ENCODE data around the gene SERPINB1. TPM values are rescaled to one million over a fixed set of nuclear protein-coding genes. Genes with fewer than 3 reads are reported as not detected.
A peak's percentile ranks its signal among the peaks of the same experiment; 100 is the strongest.

SERPINB1 gene
- total RNA-seq, 2 experiments from 2014 or later = 1.2 to 3.5 TPM

DNA sequence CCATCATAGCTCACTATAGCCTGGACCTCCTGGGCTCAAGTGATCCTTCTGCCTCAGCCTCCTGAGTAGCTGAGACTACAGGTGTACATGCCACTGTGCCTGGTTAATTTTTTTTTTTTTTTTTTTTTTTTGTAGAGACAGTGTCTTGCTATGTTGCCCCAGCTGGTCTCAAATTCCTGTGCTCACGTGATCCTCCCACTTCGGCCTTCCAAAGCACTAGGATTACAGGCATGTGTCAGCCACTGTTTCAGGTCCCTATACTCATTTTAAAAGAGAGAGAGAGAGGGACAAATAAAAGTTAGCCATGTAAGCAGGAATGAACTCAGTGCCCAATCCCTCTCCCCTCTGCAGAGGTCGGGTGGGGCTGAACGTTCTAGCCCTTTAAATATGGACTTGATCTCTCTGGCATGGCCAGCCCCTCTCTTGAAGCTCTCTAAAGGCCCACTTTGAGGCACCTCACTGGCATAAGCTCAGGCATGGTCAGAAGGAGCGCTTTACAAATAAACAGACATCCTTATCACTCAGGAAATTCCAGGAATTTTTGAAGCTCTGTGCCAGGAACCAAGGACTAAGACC, 9.0 kb upstream of the SERPINB1 start:
- no peak for DNase-seq (ENCODE audit: low spot score)
- peak overlapping the region; percentile 96 for H3K27ac ChIP-seq (ENCODE audit: low read depth, low read length, poor library complexity, severe bottlenecking)
- H3K4me3 ChIP-seq (ENCODE audit: low read depth, low read length, poor library complexity, severe bottlenecking) = peak overlapping the region; percentile 74
- peaks cover 81% of the 10 kb centered on the region for H3K4me1 ChIP-seq (ENCODE audit: insufficient read depth, low read length, poor library complexity, severe bottlenecking)
- CTCF ChIA-PET (ENCODE audit: unreplicated experiment) = interaction anchor here (0.9 kb wide), 1 partner anchor 102 kb away, joined by 4 read pairs; no protein-coding TSS in a partner anchor
- H4K20me1 ChIP-seq (ENCODE audit: insufficient read depth, low read length) = no peaks in the 10 kb centered on the region
- H3K79me2 ChIP-seq (ENCODE audit: insufficient read depth, low read depth, low read length) = peaks cover 51% of the 10 kb centered on the region
- H3K36me3 ChIP-seq (ENCODE audit: insufficient read depth, low read length) = peaks cover 23% of the 10 kb centered on the region
- H3K9me3 ChIP-seq (ENCODE audit: low read length) = no peaks in the 10 kb centered on the region
- BruUV-seq (replicated peaks) = no TSS peak
- POLR2A ChIA-PET = interaction anchor here (0.7 to 6.9 kb wide), 18 partner anchors 8 to 211 kb away, joined by 3 to 88 read pairs (median 12); partner anchors contain the start of gene SERPINB9
- no peak for TF ChIP-seq EZH2phosphoT487 (IDR thresholded peaks at IDR 0.05; ENCODE audit: borderline replicate concordance, low read depth, low read length)
- TF ChIP-seq, protein P1, sequence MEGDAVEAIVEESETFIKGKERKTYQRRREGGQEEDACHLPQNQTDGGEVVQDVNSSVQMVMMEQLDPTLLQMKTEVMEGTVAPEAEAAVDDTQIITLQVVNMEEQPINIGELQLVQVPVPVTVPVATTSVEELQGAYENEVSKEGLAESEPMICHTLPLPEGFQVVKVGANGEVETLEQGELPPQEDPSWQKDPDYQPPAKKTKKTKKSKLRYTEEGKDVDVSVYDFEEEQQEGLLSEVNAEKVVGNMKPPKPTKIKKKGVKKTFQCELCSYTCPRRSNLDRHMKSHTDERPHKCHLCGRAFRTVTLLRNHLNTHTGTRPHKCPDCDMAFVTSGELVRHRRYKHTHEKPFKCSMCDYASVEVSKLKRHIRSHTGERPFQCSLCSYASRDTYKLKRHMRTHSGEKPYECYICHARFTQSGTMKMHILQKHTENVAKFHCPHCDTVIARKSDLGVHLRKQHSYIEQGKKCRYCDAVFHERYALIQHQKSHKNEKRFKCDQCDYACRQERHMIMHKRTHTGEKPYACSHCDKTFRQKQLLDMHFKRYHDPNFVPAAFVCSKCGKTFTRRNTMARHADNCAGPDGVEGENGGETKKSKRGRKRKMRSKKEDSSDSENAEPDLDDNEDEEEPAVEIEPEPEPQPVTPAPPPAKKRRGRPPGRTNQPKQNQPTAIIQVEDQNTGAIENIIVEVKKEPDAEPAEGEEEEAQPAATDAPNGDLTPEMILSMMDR (conservative IDR thresholded peaks at IDR 0.05; ENCODE audit: low read length) = no peak
- H3K9me2 ChIP-seq (ENCODE audit: insufficient read depth, low read length) = no peaks in the 10 kb centered on the region
- H2AFZ ChIP-seq (ENCODE audit: low read length) = no peak overlapping the region
- intact Hi-C loops (cut with micrococcal nuclease; ENCODE audit: unreplicated experiment) = loop anchor here (1.0 kb wide), 1 partner anchor 41 kb away; no protein-coding TSS in a partner anchor
- H3K4me2 ChIP-seq (ENCODE audit: low read length) = peak overlapping the region; percentile 83

DNA sequence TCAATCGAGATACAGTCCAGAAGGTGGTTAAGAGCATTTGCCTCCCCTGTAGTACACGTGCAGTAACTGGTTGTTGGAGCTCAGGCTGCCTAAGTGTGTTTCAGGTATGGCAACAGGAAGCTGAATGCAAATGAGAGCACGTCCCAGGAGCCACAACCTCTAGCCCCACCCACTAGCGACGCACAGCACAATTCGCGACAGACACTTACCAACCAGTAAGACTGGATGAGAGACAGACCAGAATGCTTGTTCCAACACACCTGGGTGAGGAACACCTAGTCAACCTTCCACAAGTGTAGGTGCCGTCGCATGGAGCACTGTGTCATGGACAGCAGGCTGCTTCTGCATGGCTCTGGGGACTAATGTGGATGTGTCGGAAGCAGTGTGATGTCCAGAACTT, 7.2 kb upstream of the SERPINB1 start:
- Histone ChIP-seq H3K4me2 (ENCODE audit: low read length) (peak overlapping the region; percentile 83), H3K4me1 (ENCODE audit: insufficient read depth, low read length, poor library complexity, severe bottlenecking) (peaks cover 64% of the 10 kb centered on the region), H3K9me2 (ENCODE audit: insufficient read depth, low read length) (no peaks in the 10 kb centered on the region), H2AFZ (ENCODE audit: low read length) (no peak overlapping the region), H4K20me1 (ENCODE audit: insufficient read depth, low read length) (no peaks in the 10 kb centered on the region), H3K79me2 (ENCODE audit: insufficient read depth, low read depth, low read length) (peaks cover 42% of the 10 kb centered on the region), H3K27ac (ENCODE audit: low read depth, low read length, poor library complexity, severe bottlenecking) (peak overlapping the region; percentile 96), H3K36me3 (ENCODE audit: insufficient read depth, low read length) (peaks cover 14% of the 10 kb centered on the region), H3K9me3 (ENCODE audit: low read length) (no peaks in the 10 kb centered on the region), H3K4me3 (ENCODE audit: low read depth, low read length, poor library complexity, severe bottlenecking) (peak overlapping the region; percentile 74)
- CTCF ChIA-PET (ENCODE audit: unreplicated experiment) = interaction anchor here (0.5 to 1.3 kb wide), 7 partner anchors 17 to 104 kb away, joined by 3 to 6 read pairs (median 3); no protein-coding TSS in a partner anchor
- POLR2A ChIA-PET = interaction anchor here (0.7 to 6.9 kb wide), 18 partner anchors 9 to 205 kb away, joined by 3 to 88 read pairs (median 8); partner anchors contain the start of gene SERPINB9
- no TSS peak for BruUV-seq (replicated peaks)
- intact Hi-C loops (cut with micrococcal nuclease; ENCODE audit: unreplicated experiment) = no loop called here
- DNase-seq (ENCODE audit: low spot score) = peak; percentile 96
- TF ChIP-seq EZH2phosphoT487 (IDR thresholded peaks at IDR 0.05; ENCODE audit: borderline replicate concordance, low read depth, low read length) = no peak
- TF ChIP-seq, protein P1 (conservative IDR thresholded peaks at IDR 0.05; ENCODE audit: low read length) = no peak

DNA sequence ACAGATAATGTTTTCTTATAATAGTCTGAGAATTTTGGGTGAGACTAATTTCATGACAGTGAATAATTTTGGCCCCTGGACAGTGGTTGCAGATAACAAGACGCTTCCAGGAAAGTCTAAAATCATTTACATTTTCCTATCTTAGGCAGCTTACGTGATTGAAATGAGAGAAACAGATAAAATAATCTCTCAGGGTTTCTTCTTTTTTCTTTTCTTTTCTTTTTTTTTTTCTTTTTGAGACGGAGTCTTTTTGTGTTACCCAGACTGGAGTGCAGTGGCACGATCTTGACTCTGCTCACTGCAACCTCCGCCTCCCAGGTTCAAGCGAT, 4.2 kb upstream of the SERPINB1 start:
- TF ChIP-seq, protein P1 (conservative IDR thresholded peaks at IDR 0.05; ENCODE audit: low read length) = no peak
- TF ChIP-seq EZH2phosphoT487 (IDR thresholded peaks at IDR 0.05; ENCODE audit: borderline replicate concordance, low read depth, low read length) = no peak
- Histone ChIP-seq H3K79me2 (ENCODE audit: insufficient read depth, low read depth, low read length) (peaks cover 27% of the 10 kb centered on the region), H3K4me2 (ENCODE audit: low read length) (peak overlapping the region; percentile 66), H3K4me3 (ENCODE audit: low read depth, low read length, poor library complexity, severe bottlenecking) (peak overlapping the region; percentile 36), H3K27ac (ENCODE audit: low read depth, low read length, poor library complexity, severe bottlenecking) (peak overlapping the region; percentile 74), H4K20me1 (ENCODE audit: insufficient read depth, low read length) (no peaks in the 10 kb centered on the region), H3K36me3 (ENCODE audit: insufficient read depth, low read length) (no peaks in the 10 kb centered on the region), H3K9me2 (ENCODE audit: insufficient read depth, low read length) (no peaks in the 10 kb centered on the region), H3K9me3 (ENCODE audit: low read length) (no peaks in the 10 kb centered on the region), H3K4me1 (ENCODE audit: insufficient read depth, low read length, poor library complexity, severe bottlenecking) (peaks cover 45% of the 10 kb centered on the region), H2AFZ (ENCODE audit: low read length) (peak overlapping the region; percentile 68; the same call in 1 of the 2 replicates)
- ChIA-PET POLR2A (interaction anchor here (0.7 to 6.9 kb wide), 15 partner anchors 12 to 154 kb away, joined by 3 to 70 read pairs (median 5); partner anchors contain the start of gene NQO2), CTCF (ENCODE audit: unreplicated experiment) (interaction anchor here (0.8 to 3.5 kb wide), 6 partner anchors 12 to 107 kb away, joined by 3 to 30 read pairs (median 4); no protein-coding TSS in a partner anchor)
- no TSS peak for BruUV-seq (replicated peaks)
- DNase-seq (ENCODE audit: low spot score) = no peak
- intact Hi-C loops (cut with micrococcal nuclease; ENCODE audit: unreplicated experiment) = loop anchor here (1.0 kb wide), 6 partner anchors 16 to 207 kb away; no protein-coding TSS in a partner anchor
